Smooth muscle cell (in vitro differentiated cells): ENCODE measurements around the gene TMEM116. TPM values are rescaled to one million over a fixed set of nuclear protein-coding genes. Genes with fewer than 3 reads are reported as not detected.
"Not testable (repeated sequence)": the region's sequence is repeated elsewhere in the genome, so short reads cannot be mapped to it uniquely, and the experiment has no call there.

Experiments used
- DNase-seq: peaks from one replicate; lab custom pipeline; 2025; ENCODE audit not compliant: unreplicated experiment; lab: John Stamatoyannopoulos, UW
- H2AFZ ChIP-seq: fragments of 200-600 bp; sonication (generic); 2 replicates; pipeline ENCODE4 v1.6.0; 2016; ENCODE audit warnings: antibody characterized with exemption, low read depth, mild to moderate bottlenecking
- H3F3A ChIP-seq: fragments of 200-600 bp; sonication (generic); 2 replicates; pipeline ENCODE4 v1.6.0; 2017; ENCODE audit warnings: antibody characterized with exemption, low read depth
- H3K27ac ChIP-seq: fragments of 200-600 bp; sonication (generic); 2 replicates; pipeline ENCODE4 v1.5.1; 2016; ENCODE audit warnings: low read depth, mild to moderate bottlenecking
- H3K27me3 ChIP-seq: fragments of 200-600 bp; sonication (generic); 2 replicates; pipeline ENCODE4 v1.6.1; 2016; ENCODE audit warnings: low read depth, mild to moderate bottlenecking
- H3K36me3 ChIP-seq: fragments of 200-600 bp; sonication (generic); 2 replicates; pipeline ENCODE4 v1.5.1; 2016; ENCODE audit warnings: low read depth
- H3K4me1 ChIP-seq: fragments of 200-600 bp; sonication (generic); 2 replicates; pipeline ENCODE4 v1.5.1; 2016; ENCODE audit warnings: low read depth
- H3K4me2 ChIP-seq: fragments of 200-600 bp; sonication (generic); 2 replicates; pipeline ENCODE4 v1.6.0; 2016; ENCODE audit warnings: mild to moderate bottlenecking
- H3K4me3 ChIP-seq: fragments of 200-600 bp; sonication (generic); 2 replicates; pipeline ENCODE4 v1.5.1; 2016; ENCODE audit warnings: mild to moderate bottlenecking
- H3K79me2 ChIP-seq: fragments of 200-600 bp; sonication (generic); 2 replicates; pipeline ENCODE4 v1.6.0; 2016; ENCODE audit warnings: low read depth, mild to moderate bottlenecking
- H3K9ac ChIP-seq: fragments of 200-600 bp; sonication (generic); 2 replicates; pipeline ENCODE4 v1.6.0; 2016; ENCODE audit warnings: low read depth
- H3K9me3 ChIP-seq: fragments of 200-600 bp; sonication (generic); replicated peaks from 2 replicates; pipeline ENCODE4 v1.5.1; 2016; ENCODE audit warnings: low read depth
- H4K20me1 ChIP-seq: fragments of 200-600 bp; sonication (generic); 2 replicates; pipeline ENCODE4 v1.6.0; 2016; ENCODE audit warnings: low read depth
- CTCF ChIP-seq: fragments of 200-600 bp; sonication (generic); IDR thresholded peaks from 2 replicates; pipeline ENCODE4 v1.5.1; 2017; ENCODE audit warnings: borderline replicate concordance, mild to moderate bottlenecking, antibody characterized with exemption; ENCODE audit not compliant: insufficient read depth, poor library complexity, severe bottlenecking
- WGBS: methylation state at CpG from one replicate; pipeline ENCODE4 v1.1.7; 2016; ENCODE audit warnings: low lambda C conversion rate; 5-methylcytosine and 5-hydroxymethylcytosine counted together
- polyA plus RNA-seq: library from polyadenylated mRNA; unstranded; fragments of >200 nt; fragmentation: Nextera tagmentation; extraction: Ambion mirVana; gene quantifications from 2 replicates; pipeline ENCODE4 v1.2.1, GENCODE V29; 2016
- total RNA-seq: library from RNA; depleted of rRNA; stranded (reverse); fragments of >200 nt; gene quantifications from 2 replicates; pipeline ENCODE4 v1.2.3, GENCODE V29; 2014

The TMEM116 gene
- total and polyA plus RNA-seq, 2 experiments from 2014 or later, result 5.7 to 9.7 TPM

DNA sequence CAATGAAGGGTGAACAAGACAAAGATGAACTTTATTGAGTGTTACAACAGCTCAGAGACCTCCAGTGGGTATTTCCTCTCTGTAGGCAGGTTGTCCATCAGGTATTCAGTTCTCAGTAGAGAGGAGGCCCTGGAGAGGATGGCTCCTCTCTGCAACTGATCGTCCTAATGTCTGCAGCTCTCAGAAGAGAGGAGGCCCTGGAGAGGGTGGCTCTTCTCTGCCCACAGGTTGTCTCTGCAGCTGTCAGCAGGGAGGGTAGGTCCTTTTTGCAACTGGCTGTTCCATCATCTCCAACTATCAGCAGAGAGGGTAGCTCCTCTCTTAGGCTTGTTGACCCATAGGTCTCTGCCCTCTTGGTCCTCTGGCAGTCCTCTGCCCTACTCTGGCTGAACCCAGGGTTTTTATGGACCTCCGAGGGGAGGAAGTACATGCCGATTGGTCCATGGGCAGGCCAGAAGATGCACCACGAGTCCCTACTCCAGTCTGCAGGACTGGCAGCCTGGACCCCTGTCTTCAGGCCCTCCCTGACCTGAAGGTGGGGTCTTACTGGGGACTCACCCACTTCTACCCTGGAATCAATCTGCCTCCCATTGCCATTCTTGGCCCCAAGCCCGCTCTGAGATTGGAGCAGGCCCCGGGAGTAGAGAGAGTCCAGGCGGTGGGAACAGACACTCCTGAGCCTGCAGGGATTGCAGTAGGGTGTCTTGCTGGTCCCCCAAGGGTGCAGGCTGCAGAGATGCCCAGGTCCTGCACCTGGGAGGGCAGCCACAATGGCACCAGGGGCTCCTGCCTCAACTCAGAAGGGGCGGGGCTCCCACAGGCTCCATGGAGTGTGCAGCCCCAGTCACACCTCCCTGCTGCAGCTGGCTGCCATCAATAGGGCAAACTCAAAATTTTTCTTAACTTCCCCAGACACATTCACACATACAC, 2.3 kb downstream of the TMEM116 start:
- TF ChIP-seq CTCF, result no peak
- DNase-seq, result no peak
- H4K20me1 ChIP-seq, result no peaks in the 10 kb centered on the region
- 99% methylated on average over 8 of the region's 8 CpGs for WGBS
- H3K27me3 ChIP-seq, result no peaks in the 10 kb centered on the region
- H3K4me2 ChIP-seq, result no peak overlapping the region
- no peak overlapping the region for H3K9ac ChIP-seq
- peaks cover 7% of the 10 kb centered on the region for H3F3A ChIP-seq
- no peak overlapping the region for H3K4me3 ChIP-seq
- H2AFZ ChIP-seq, result no peak overlapping the region
- no peaks in the 10 kb centered on the region for H3K36me3 ChIP-seq
- no peak overlapping the region for H3K27ac ChIP-seq
- H3K4me1 ChIP-seq, result peaks cover 18% of the 10 kb centered on the region
- no peaks in the 10 kb centered on the region for H3K9me3 ChIP-seq
- H3K79me2 ChIP-seq, result peaks cover 16% of the 10 kb centered on the region

DNA sequence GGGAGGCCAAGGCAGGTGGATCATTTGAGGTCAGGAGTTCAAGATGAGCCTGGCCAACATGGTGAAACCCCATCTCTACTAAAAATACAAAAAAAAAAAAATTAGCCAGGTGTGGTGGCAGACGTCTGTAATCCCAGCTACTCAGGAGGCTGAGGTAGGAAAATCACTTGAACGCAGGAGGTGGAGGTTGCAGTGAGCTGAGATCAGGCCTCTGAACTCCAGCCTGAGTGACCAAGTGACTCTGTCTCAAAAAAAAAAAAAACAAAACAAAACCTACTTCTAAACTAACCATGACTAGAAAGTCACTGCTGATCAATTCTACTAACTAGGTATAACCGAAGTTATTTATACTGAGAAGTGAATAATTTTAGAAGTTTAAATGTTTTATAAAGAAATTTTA, 3.4 kb downstream of the TMEM116 start:
- H3K9ac ChIP-seq, H2AFZ ChIP-seq, H3K4me2 ChIP-seq, H3K79me2 ChIP-seq, H3K27me3 ChIP-seq, H3K27ac ChIP-seq, DNase-seq, H4K20me1 ChIP-seq, H3K9me3 ChIP-seq, H3F3A ChIP-seq, H3K4me3 ChIP-seq, H3K36me3 ChIP-seq: not testable (repeated sequence)
- WGBS, result 90% methylated on average over 3 of the region's 3 CpGs
- peaks cover 16% of the 10 kb centered on the region for H3K4me1 ChIP-seq

- Histone ChIP-seq H3F3A (peaks cover 6% of the 10 kb centered on the region), H3K4me3 (no peak overlapping the region), H3K4me2 (no peak overlapping the region), H3K9ac (no peak overlapping the region), H2AFZ (no peak overlapping the region), H4K20me1 (no peaks in the 10 kb centered on the region), H3K4me1 (peaks cover 12% of the 10 kb centered on the region), H3K36me3 (no peaks in the 10 kb centered on the region), H3K27me3 (no peaks in the 10 kb centered on the region), H3K79me2 (no peaks in the 10 kb centered on the region), H3K27ac (no peak overlapping the region), H3K9me3 (no peaks in the 10 kb centered on the region)
- no peak for DNase-seq
- no peak for TF ChIP-seq CTCF
- WGBS, result 96% methylated on average over 3 of the region's 3 CpGs
These were observed 4.0 kb downstream of the TMEM116 start for GRCh38 chr12:112008918-112009317.

GRCh38 chr12:112007945-112008344, 5.0 kb downstream of the TMEM116 start:
- H3K4me2 ChIP-seq, result no peak overlapping the region
- H4K20me1 ChIP-seq, result no peaks in the 10 kb centered on the region
- no peak overlapping the region for H2AFZ ChIP-seq
- TF ChIP-seq CTCF, result no peak
- no peaks in the 10 kb centered on the region for H3K9me3 ChIP-seq
- H3K9ac ChIP-seq, result no peak overlapping the region
- H3K27ac ChIP-seq, result no peak overlapping the region
- H3K79me2 ChIP-seq, result no peaks in the 10 kb centered on the region
- H3K4me1 ChIP-seq, result peaks cover 12% of the 10 kb centered on the region
- no peaks in the 10 kb centered on the region for H3K27me3 ChIP-seq
- DNase-seq, result no peak
- H3F3A ChIP-seq, result no peaks in the 10 kb centered on the region
- H3K4me3 ChIP-seq, result no peak overlapping the region
- no peaks in the 10 kb centered on the region for H3K36me3 ChIP-seq
- WGBS, result 85% methylated on average over 9 of the region's 9 CpGs
